Esophagus mucosa (tissue), 1 donor: ENCODE data around the gene MAGEF1. TPM values are rescaled to one million over a fixed set of nuclear protein-coding genes. Genes with fewer than 3 reads are reported as not detected.
"Not testable (repeated sequence)": the region's sequence is repeated elsewhere in the genome, so short reads cannot be mapped to it uniquely, and the experiment has no call there.

ENCODE experiments used
- ATAC-seq: fragments of 200-7000 bp; cut with Tn5 transposase; one replicate; pipeline ENCODE4 v1.9.1; 2020
- total RNA-seq: library from RNA; stranded (reverse); gene quantifications from one replicate; pipeline ENCODE4 v1.2.4, GENCODE V29; 2023
- donor health status: DM: yes; HTN: yes; CAD: no.

MAGEF1 gene
- total RNA-seq, 1 donor from 2014 or later, result 16.1 TPM

DNA sequence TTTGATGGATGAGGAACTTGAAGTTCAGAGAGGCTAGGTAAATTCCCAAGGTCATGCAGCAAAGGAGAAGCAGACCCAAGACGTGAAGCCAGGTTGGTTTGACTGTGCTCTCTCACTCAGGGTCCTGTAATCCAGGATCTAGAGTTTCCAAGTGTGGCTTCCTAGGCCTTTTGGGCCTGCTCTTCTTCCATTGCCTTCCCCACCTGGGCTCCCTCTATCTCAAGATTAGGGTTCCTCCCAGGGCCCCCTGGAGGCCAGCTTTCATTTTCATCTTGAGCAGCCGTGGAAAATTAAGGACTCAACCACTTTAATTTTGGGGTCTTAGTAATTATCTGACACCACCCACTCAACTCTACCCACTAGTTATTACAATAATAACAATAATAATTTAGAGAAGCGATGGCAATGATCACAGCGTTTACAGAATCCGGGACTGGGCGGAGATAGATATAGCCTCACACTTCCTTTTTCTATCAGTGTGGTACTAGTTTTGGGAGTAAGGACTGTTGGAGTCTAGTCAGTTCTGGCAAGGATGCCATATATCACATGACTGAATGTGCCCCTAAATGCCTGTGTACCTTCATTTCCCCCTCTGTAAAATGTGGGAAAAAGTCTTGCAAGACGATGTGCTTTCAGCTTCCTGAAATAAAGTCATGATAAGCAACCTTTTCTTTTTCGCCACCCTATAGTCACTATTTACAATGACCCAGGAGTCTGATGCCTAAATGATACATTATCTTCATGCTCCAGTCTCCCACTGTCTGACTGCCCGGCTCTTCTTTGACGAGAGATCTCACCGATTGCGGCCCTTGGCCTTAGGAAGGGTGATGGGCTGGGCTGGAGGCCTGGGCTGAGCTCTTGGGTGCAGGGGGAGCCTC, 30.2 kb upstream of the MAGEF1 start:
- ATAC-seq, result no peak

DNA sequence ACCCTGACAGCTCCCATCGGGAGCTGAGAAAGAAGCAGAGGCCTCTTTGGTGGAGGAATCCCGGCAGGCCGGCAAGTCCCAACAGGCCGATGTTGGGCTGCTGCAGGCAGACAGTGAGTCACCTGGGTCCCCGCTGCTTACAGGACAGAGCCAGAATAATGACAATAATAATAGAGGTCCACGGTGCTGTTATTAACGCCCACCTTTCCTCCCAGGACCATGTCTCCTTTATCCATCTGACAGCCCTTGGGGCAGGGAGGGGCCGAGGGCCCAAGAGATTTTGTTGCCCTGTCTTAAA, 29.3 kb upstream of the MAGEF1 start:
- peak; percentile 70 for ATAC-seq

DNA sequence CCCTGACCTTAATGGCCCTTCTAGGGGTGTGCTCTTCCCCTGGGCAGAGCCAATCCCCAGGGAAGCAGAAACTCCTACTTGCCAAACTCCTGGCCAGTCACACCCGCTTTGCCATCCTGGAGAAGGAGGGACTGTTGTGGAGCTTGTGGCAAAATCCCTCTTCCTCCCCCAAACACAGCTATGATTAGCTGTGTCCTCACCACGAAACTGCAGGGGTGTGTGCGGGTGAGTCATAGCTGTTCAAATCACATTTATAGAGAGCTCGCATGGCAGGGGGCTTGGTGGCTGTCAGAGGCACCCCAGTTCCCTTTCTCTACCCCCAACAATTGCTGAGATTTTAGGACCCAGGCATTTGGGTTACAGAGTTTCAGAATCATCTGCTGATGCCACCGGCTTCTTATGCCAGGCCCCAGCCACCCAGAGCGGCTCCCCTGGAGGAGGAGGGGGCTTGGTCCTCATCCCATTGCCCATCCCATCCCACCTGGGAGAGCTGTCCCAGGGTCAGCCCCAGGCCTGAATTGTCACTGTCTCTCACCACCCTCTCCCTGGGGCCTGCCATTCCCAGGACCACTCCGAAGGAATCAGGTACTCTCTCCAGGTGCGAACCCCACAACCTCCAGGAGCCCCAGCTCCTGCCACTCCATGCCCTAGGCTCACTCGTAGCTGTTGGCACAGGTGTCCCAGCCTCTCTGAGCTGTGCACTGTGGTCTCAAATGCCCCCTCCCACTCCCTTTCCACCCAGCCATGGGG, 28.8 kb upstream of the MAGEF1 start:
- peak; percentile 85 for ATAC-seq

DNA sequence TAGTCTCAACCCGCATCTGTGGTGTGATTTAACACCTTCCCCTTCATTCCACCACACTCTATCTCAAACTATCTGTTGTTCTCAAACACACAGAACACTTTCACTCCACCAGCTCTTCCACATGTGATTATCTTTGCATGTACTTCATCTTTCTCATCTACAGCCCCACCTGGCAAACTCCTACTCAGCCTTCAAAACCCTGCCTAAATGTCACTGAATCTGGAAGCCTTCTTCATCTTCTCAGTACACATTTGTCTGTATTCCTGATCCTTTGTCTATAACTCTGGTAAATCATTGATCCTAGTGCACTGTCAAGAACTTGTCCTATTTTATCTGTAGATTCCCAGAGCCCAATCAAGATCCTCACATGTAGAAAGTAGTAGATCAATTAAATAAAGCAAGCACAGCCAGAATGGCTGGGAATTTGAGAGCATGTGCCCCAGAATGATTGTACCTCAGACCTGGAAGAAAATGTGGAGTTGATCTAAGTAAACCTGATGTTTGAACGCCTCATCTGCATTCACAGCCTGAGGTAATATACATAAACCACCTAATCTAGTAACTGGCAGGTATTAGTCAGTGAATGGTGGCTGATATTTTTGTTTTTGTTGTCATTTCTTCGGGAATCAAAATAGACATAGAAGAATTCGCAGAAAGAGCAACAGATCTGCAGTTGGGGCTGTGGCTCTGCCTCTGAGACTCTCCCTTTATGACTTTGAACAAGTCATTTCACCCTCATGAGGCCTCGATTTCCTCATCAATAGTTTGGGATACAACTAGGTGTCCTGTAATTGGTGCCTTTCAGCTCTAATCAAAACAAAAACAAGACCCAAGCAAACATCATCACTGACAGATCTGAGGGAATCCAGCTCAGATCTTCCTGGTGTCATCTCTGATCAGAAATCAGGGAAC, 28.0 kb upstream of the MAGEF1 start:
- no peak for ATAC-seq

DNA sequence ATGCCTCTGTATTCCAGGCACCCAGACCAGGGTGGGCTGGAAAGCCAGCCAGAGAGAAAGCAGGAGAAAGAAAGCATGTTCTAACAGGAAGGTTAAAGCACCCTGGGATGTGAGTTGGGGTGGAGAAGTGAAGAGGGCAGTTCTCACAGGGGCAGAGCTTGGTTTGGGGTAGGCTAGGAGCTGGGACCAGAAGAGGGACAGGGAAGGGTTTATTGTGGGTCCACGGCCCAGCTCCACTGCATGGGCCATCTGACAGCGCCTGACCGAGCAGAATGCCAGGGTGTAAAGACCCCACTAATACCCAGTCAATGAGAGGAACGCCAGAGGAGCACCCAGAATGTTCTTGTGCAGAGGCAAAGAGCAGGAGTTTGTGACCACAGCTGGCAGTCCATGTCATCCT, 27.1 kb upstream of the MAGEF1 start:
- no peak for ATAC-seq

DNA sequence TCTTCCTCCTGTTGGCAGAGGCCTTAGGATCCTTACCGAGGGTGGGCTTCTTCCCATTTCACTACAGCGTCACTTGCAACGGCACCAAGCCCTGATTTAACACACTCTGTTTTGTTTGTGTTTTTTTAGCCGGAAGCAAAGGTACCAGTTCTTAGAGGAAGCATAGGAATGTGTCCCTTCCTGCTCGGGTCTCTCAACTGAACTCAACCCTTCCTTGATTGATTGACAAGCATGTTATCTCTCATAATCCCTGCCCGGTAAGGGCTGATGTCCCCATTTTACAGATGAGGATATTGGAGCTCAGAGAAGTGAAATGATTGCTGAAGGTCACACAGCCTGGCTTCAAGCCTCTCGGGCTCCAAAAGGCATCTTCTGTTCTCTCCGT, 26.6 kb upstream of the MAGEF1 start:
- ATAC-seq, result peak; percentile 1

DNA sequence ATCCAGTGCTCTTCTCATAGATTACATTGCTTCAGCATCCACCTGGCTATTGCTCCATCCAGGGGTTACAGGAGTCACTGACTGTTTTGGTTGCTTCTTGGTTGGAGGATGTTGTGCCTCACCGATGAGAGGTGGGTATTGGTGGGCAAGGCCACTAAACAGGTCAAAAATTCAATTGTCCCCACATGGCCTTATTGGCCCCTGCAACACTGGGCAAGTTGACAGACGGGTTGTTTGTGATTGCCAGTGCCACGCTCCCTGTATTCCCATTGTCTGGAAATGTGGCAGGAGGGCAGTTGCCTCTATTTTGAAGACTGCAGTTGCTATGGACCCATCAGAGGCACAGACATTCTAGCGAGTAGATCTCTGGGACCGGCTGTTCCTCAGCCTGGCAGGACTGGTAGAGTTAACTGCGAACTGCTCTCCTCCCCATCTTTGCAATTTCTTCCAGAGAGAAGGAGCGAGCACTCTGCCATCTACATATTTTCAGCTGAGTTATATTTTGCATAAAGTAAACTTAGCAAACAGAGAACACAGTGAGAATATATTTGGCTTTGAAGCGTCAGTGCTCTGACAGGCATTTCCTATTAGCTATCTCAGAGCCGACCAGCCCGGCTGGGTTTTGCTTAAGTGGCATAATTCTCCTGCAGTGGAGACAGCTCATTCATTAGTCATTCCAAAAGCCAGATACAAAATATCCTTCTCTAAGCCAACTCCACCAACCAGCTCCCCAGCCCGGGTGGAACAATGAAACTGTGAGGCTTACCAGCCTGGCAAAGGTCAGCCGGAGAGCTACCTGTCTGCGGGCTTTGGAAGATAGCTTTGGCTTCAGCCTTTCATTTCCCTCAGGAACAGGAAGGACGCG, 26.0 kb upstream of the MAGEF1 start:
- ATAC-seq, result peak; percentile 84

DNA sequence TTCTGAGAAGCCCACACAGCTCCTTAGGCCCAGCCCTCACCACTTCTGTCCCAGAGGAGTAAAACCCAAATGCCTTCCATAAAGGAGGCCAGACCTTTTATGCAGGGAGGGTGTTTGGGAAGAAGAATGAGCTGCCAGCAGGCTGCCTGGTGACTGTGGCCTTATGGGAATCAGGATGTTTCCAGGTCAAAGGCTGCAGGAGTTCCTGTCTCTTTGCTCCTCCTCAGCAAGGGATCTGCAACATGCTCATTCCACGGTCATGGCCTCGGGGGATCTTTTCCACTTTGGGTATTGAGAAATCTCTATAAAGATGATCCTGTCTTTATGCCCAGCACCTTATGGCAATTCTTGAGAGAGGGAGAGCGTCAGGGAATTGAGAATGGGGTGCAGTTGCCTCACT, 25.2 kb upstream of the MAGEF1 start:
- ATAC-seq, result no peak

DNA sequence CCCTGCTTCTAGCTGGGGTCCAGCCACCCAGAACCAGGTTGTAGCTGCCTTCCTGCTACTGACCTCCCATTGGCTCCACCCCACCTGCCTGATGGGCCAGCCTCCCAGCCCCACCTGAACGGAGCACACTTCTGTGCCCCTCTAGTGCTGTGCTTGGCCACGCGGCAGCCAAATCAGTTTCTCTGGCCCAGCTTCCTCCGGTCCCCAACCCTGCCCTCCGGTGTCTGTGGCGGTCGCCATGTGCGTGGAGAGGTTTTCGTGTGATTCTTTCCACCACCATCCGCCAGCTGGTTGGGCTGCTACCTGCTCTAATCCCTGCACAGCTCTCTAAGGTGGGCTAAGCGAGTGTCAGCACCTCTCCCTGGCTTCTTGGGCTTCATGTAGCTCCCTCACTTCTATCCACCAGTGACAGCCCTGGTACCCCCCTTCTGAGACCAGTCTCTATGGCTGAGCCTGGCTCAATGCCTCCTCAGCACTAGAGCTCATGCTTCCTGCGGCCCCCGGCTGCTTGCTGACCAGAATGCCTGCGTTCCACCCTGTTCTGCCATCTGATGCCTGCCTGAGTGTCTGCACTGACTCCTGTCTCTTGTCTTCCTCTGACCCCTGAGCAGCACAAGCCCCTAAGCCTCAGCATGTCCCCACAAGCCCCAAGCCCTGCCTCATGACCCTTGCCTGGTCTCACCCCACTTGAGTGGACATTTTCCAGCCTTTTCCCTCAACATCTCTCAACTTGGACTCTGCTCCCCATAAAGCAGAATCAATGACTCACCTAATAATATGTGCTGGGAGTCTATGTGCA, 23.2 kb upstream of the MAGEF1 start:
- no peak for ATAC-seq

DNA sequence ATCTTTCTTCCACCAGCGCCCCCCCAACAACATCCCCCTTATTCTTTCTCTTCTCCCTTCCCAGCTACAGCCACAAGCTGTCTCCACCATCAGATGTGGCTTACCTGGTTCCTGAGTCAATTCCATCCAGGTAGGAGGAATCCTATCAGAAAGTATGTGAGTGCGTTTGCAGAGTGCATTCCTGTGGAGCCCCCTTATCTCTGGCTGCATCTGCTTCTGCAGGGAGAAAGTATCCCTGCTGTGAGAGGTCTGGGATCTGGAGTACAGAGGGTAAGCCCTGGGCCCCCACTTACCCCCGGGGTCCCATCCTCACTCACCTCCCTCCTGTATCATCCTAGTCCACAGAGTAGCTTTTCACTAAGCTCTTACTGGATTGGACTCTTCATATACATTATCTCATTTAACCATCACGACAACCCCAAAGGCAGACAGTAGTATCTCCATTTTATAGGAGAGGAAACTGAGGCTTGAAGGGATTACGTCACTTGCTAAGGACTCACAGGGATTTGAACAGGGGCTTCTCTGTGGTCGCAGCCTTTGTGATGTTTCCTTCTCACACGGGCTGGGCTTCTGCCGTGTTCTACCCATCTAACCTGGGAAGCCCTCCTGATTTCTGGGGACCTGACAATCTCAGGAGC, 22.2 kb upstream of the MAGEF1 start:
- ATAC-seq, result no peak

DNA sequence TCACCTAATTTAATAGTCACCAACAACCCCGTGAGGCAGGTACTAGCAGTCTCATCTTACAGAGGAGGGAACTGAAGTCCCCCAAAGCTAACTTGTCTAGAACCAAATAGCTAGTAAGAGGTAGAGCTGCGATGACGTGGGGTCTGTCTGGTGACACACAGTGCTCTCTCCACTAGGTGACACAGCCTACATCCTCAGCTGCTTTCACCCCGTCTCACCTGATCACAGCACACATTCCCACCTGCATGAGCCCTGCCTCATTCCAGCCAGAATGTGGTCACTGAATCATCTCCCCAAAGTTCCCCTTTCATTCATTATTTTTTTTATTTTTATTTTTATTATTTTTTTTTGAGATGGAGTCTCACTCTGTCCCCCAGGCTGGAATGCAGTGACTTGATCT, 21.3 kb upstream of the MAGEF1 start:
- ATAC-seq, result no peak

DNA sequence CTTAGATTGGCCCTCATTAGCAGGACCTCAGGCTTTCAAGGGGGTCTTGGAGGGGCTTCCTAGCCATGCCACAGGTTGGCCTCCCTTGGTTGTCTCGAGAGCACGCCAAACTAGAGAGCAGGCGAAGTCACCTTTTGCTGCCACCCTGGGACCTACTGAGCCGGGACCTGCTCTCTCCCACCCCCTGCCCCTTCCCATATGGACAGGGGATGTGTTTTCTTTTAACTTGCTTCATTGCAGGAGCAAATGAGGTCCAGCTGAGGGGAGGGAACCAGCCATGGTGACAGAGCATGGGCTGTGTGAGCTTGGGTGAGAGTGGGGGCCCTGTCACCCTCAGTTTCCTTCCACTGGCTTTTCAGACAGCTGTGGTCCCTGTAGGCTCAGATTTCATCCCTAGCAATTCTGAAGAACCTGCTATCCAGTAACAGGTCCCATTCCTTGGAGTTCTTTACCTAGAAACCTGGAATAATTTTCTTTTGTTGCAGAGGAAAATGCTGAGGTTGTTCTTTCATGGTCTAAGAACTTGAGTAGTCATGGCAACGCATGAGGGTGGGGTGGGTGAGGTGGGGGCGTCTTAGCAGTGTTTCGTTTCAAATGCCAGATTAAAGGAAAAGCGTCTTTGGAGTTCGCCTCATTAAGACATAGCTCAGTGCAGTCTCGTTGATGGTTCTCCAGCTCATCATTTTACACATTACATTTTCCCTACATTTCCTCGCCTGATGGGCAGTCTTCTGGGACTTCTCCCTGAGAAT, 20.1 kb upstream of the MAGEF1 start:
- no peak for ATAC-seq

DNA sequence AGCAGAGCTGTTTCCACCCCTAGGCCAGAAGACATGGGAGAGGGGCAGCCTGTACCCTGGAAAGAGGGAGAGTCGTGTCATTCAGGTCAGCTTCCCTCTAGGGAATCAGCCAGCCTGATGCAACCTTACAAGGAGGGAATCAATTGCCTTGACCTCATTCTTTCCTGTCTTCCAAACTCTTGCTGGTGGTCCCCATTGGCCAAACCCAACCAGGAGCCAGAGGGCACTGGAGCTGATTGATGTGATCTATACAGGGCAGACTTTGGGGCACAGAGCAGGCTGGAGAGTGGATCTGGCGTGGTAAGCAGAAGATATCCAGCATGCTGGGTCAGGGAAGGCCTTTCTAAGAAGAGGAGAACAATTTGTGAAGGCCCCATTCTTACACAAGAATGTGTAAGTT, 19.1 kb upstream of the MAGEF1 start:
- ATAC-seq, result no peak

DNA sequence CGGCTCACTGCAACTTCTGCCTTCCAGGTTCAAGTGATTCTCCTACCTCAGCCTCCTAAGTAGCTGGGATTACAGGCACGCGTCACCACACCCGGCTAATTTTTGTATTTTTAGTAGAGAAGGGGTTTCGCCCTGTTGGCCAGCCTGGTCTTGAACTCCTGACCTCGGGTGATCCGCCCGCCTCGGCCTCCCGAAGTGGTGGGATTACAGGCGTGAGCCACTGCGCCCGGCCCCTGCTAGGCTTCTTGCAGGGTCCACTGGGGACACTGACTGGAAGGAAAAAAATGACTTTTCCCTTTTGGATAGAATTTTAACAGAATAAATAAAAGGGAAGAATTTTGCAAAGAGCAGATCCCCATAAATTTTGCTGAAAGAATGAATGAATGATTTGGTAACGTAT, 17.3 kb upstream of the MAGEF1 start:
- not testable (repeated sequence) for ATAC-seq

DNA sequence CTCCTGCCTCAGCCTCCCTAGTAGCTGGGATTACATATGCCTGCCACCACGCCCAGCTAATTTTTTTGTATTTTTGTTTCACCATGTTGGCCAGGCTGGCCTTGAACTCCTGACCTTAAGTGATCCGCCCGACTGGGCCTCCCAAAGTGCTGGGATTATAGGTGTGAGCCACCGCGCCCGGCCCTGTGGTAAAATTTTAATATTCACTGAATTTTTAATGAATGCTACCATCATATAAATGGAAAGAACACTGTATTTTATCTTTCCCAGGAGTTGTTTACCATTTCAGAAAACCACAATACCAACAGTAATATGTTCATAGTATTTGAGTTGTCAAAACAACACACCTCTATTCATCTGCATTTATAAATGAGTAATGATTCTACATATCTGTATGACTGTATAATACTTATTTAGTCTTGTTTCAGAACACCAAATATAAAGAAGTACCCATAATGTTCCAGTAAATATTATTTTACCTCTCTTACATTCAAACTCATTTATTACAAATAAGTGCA, 16.2 kb upstream of the MAGEF1 start:
- no peak for ATAC-seq

DNA sequence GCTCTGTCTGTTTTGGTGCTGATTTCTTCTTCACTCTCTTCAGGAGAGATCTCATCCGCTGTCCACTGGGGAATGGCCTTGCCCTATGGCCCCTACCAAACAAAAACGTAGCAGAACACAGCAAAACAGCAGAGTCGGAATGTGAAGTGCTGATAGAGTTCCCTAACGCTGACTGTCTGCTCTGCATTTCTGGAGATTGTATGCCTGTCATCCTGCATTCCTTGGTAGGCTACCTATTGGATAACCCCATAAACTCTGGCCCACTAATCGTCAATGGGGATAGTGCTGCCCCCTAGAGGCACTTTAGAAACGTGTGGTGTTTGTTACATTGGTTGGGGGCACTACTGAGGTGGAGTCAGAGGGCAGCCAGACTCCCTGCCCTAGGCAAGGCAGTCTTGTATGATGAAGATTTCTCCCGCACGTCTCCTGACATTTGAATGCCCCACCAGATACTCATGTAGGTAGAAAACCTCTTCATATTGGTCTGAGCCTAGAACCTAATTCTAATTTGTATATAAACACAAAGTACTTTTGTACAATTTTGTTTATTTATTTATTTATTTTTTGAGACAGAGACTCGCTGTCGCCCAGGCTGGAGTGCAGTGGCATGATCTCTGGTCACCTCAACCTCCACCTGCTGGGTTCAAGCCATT, 15.6 kb upstream of the MAGEF1 start:
- peak; percentile 86 for ATAC-seq

DNA sequence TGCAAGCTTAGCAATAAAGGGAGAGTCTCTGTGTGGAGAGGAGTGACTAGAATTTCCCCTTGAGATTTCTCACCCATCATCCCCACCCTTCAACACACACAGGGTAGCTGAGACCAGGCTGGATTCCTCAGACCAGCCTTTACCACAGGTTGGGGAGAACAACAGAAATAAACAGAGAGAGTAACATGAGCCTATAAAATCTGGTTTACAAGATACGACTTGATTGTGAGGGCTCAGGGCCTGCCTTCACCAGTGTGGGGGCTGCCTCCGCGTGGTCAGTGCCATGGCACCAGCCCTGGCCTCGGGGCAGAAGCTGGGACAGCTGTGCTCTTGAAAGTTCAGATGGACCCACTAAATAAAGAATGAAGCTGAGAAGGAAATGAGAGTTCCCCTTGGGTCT, 14.6 kb upstream of the MAGEF1 start:
- no peak for ATAC-seq

DNA sequence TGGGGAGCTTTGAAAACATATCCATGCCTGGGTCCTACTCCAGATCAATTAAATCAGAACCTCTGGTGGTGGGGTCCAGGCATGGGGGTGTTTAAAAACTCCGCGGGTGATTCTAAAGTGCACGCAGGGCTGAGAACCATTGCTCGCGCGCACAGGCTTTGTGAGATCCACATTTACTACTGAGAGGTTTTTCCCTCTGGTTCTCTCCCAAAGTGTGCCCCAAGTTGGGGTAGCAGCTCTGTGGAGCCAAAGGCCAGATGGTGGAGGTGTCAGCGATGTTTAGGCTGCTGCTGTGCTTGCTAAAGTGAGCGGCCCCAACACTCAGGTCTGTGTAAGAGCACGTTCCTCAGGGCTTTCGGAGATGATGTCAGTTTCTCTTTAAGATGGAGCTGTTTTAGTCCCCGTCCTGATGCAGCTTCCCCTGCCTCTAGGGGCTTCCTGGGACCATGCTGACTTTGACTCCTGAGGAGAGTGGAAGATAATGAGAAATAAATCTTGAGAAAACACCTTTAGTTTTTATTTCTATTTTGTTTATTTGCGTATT, 13.4 kb upstream of the MAGEF1 start:
- no peak for ATAC-seq

DNA sequence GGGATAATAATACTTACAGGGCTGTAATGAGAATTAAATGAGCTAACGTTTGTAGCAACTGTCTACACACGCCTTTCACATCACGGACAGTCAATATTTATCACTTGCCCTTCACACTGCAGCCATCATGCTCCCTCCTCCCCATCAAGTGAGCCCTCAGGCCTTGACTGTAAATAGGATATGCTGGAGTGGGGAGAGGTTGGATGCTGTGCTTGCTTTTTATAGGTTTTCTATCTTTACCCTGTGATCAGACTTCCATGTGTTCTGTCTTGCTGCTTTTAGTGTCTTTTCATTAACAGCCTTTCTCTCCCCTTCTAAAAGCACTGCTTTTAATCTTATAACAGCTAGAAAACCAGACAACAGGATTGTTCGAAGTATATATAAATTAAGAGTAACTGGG, 12.8 kb upstream of the MAGEF1 start:
- no peak for ATAC-seq
